Activated CD4-positive, alpha-beta T cell treated with anti-CD3 and anti-CD28 coated beads, Interleukin-2, Interleukin-4, amounts not matched to agents 100 ng/mL and 50 ng/mL, durations not matched to agents 16 hours and 8 hours (primary cell): ENCODE results near the gene PPDPF.
A peak's percentile ranks its signal among the peaks of the same experiment; 100 is the strongest.
"Not testable (repeated sequence)": the region's sequence is repeated elsewhere in the genome, so short reads cannot be mapped to it uniquely, and the experiment has no call there.

Experiments used
- DNase-seq: peaks from one replicate; pipeline ENCODE4 v3.0.0-alpha.2; 2020; ENCODE audit warnings: low spot score

The PPDPF gene

GRCh38 chr20:63500902-63501817 is 19.4 kb upstream of the PPDPF start:
- DNase-seq, result no peak

DNA sequence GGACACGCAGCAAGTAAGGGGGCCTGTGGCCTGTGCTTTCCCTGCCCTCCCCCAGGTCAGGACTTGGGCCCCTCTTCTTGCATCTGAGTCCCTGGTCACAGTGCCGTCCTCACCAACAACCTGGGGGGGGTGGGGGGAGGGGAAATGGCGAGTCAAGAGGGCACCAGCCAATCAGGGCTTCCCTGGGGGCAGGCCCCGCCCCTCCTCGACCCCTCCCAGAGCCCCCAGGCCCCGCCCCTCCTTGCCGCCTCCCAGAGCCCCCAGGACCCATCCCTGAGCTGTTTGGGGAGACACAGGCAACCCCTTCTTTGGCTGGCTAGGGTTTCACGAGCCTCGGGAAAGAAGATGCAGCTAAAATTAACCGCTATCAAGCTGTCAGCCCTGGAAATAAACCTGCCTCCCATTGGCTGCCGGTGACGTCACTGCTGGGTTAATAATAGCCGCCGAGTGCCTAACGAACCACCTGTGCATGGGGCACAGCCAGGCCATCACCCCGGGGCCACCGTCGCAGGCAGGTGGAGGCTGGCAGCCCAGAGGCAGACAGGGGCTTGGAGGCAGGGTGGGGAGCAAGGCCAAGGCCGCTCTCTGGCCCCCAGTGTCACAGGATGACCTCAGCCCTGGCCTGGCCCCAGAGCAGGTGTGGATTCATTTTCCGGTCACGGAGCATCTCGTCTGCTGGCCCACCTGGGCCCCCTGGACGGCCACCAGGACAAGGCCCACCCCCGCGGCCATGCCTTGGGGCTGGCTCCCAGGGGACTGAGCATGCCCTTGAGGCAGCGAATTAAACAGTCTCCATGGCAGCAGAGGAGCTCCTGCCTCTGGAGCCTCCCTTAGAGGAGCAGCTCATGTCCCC is 18.5 kb upstream of the PPDPF start:
- no peak for DNase-seq

DNA sequence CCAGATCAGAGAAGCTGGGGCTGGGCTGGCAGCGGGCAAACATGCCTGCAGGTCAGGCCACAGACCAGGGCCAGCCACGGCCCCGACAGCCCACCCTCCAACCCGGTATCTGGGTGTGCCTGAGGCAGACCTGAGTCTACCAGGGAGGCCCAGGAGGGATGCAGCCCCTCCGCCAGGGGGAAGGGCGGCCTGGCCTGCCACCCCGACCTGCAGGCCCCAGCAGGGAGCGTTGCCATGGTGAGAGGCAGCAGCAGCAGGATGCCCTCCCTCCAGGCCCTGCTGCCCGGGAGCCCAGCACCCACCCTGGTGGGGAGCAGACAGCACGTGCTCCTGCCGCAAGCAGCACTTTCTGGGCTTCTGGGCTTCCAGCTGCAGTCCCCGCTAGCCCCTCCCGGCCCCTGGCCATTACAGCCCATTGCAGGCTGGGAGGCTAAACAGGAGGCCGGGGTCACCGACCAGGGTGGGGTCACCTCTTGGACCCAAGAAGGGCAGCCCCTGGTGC is 17.8 kb upstream of the PPDPF start:
- DNase-seq, result no peak

DNA sequence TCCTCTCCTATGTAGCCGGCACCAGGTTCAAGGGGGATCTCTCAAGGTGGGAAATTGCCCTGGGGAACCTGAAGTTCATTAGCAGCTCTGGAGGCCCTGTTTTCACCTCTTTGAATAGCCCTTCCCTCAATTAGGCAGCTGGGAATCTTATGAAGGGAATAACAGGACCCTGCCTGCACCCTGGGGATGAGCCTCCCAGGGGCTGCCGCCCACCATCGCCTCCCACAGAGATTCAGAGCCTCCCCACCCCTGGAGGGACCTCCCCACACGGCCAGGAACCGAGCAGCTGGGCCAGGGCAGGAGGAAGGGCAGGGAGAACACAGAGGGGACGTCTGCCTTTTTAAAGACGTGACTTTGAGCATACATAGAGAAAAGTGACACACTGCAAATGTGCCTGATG is 17.0 kb upstream of the PPDPF start:
- DNase-seq, result no peak

DNA sequence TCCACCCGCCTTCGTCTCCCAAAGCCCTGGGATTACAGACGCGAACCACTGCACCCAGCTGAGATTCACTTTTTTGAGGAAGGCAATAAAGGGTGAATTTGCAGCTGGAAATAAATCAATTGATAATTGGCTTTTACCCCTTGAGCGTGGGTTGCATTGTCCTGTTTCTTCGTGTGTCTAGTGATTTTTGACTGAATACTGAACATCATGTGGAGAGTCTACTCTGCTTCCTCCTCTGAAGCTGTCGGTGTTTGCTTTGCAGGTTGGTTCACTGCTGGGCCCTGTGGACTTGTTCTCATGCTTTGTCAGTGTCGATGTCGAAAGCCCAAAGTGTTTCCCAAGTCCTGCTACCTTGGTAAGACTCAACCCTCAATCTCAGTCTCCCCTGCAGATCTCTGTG is 15.9 kb upstream of the PPDPF start:
- no peak for DNase-seq

DNA sequence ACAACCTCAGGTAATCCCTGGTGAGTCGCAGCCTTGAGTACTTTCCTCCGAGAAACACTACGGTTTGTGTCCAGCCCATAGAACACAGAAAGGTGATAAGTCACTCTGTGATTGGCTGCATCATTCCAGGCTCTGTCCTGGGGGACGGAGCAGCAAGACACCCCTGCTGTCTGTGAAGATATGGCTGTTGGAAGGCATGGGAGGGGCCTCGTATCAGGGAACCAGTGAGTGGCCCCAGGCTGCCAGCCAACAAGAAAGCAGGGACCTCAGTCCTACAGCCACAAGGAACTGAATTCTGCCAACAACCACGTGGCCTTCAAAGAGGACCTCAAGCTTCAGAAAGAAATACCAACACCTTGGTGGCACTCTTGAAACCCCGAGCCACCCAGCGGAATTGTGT is 15.3 kb upstream of the PPDPF start:
- DNase-seq, result no peak

DNA sequence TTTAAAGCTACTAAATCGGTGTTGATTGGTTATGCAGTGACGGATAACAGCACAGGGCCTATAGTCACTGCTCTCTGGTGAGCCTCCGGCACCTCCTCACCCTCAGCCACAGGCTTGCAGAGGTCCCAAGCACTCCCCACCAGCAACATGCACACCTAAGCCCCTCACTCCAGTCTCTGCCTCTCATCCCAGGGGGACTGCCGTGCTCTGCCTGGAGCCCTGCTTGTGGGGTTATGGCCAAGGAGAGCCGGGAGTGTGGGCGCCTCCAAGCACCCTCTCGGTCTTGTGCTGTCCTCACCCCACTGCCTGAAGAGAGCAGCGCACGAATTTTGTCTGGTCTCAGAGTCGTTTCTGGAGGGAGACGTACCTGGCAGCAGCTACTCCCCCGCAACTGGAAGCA is 14.8 kb upstream of the PPDPF start:
- no peak for DNase-seq

- DNase-seq, result no peak
Observed at GRCh38 chr20:63507083-63507743, 13.4 kb upstream of the PPDPF start.

DNA sequence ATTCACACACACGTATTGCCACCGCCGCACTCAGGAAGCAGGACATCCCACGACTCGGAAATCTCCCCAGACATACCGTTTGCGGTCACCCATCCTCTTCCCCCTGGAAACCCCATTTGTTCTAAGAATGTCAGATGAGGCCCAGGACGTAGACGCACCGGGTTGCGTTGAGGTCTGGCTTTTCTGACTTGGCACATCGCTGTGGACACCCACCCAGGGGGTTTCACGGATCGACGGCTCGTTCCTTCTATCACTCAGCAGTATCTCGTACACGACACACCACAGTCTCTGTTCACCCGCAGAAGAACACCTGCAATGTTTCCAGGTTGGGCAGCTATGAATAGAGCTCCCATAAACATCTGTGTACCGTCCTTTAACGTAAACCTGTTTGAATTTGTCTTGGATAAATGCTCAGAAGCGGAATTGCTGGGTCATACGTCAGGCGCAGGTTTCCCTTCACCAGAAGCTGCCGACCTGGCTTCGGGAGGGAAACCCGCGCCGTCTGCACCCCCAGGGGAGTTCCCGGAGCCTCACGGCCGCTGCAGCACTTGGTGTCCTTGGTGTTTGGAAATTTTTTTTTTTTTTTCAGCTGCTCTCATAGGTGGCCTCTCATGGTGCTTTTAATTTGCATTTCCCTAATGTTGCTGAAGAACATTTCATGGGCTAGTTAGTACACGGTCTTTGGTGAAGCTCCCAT is 12.3 kb upstream of the PPDPF start:
- no peak for DNase-seq

GRCh38 chr20:63509088-63509564 is 11.4 kb upstream of the PPDPF start:
- no peak for DNase-seq

DNA sequence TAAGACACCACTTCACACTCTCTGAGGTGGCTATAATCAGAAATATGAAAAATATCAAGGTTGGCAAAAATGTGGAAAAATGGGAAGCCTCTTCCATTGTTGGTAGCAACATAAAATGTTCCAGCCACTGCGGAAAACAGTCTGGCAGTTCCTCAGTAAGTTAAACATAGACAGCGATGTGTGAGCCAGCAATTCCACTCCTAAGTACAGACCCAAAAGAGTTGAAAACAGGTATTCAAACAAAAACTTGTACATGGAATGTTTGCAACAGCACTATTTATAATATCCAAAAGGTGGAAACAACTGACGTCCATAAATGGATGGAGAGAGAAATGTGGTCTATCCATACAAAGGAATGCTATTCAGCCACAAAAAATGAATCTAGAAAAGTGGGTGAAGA is 7.4 kb upstream of the PPDPF start:
- DNase-seq, result no peak

DNA sequence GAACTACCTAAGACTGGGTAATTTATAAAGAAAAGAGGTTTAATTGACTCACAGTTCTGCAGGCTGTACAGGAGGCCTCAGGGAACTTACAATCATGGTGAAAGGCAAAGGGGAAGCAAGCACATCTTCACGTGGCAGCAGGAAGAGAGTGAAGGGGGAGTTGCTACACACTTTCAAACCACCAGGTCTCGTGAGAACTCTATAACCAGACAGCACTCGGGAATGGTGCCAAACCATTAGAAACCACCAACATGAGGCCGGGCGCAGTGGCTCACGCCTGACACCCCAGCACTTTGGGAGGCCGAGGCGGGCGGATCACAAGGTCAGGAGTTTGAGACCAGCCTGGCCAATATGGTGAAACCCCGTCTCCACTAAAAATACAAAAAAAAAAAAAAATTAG is 6.0 kb upstream of the PPDPF start:
- DNase-seq, result not testable (repeated sequence)

DNA sequence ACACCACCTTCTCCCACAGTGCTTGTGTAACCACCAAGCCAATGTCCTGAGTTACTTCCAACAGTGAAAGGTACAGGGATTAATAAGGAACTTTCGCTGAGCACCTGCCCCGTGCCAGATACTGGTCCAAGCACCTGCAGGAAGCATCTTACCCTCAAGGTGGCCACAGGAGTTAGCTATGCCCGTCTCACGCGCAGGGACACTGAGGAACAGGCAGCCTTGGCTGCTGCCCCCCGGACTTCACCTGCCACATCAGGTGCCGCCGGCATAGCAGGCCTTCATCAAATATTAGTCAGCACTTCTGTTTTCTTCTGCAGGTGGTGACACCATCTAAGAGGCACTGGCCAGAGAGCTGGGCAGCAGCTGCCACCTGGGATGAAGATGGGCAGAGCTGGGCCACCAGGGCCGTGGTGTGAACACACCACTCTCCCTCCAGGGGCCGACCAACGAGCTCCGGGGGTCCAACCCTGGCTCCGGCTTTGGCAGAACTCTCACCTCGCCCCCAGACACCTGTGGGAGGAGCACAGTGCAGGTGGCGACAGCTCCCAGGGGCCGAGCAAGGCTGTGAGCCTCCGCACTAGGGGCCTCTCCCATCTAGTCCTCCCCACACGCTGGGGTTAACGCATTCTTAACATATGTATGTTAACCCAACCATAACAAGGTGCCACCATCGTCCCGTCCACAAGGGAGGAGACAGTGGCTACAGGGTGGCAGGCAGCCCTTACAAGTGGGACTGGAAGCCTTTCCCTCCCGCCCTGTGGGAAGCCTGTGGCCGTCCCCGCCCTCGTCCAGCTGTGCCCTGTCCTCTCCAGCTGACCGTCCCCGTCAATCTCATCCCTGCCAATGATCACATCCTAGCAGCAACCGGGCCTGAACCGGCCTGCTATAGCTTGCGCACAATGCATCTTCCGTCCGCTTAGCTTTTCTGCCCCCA is 2.9 kb upstream of the PPDPF start:
- DNase-seq, result no peak

DNA sequence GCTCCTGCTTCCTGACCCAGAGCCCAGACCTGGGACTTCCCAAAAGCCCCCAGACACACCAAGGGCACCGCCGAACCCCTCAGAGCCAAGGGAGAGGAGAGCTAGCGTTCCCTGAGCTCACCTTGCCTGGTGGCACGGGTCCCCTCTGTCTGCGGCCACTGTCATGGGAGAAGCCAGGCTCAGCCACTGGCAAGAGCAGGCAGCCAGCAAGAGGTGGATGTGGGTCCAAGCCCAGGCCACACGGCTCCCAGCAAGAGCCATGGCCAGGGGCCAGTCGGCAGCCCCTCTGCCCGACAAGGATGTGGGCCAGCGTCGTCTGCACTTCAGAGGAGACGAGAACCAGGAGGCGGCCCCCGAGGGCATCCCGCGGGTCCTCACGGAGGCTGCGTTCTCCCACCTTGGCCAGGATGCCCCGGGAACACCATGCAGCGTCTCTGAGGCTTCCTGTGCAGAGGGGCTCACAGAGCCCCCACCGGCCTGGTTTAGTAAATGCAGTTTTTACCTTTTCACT is 2.2 kb upstream of the PPDPF start:
- DNase-seq, result no peak

- DNase-seq, result no peak
Observed at GRCh38 chr20:63518946-63519667, 1.5 kb upstream of the PPDPF start.

GRCh38 chr20:63519668-63520503 is 679 bp upstream of the PPDPF start:
- peak; percentile 45 for DNase-seq

DNA sequence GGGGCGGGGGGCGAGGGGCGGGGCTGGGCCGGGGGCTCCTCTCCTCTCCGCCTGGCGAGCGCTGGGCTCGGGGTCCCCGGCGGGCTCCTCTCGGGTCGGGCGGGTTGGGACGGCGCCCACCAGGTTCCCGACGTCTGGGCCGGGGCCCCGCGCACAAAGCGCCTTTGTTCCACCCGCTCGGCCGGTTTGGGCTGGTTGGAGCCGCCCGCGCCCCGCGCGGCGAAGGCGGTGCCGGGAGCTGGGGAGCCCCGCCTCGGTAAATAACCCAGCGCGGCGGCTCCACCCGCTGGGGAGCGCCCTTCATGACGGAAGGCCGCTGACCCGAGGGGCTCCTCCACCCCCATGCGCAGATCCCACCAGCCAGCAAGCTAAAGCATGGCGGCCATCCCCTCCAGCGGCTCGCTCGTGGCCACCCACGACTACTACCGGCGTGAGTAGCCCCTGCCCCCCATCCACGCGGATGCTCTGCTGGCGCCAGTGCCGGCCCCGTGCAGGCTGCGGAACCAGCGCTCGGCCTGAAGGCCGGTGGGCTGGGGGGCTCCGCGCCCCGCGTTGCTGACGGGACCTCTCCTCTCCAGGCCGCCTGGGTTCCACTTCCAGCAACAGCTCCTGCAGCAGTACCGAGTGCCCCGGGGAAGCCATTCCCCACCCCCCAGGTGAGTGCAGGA is 503 bp downstream of the PPDPF start:
- DNase-seq, result peak; percentile 72

- DNase-seq, result no peak
Observed at GRCh38 chr20:63521602-63522001, 1.0 kb downstream of the PPDPF start.
